GM12892 (cell line): ENCODE results near the gene SLC6A3.

Experiments used
- DNase-seq: peaks from one replicate; pipeline ENCODE4 v3.0.0; 2011; ENCODE audit not compliant: insufficient read length
- FAIRE-seq: peaks from 2 replicates; lab custom pipeline; 2011; peaks lifted over from hg19 to GRCh38; lab: Jason Lieb, UNC
- POLR2A ChIP-seq: IDR thresholded peaks from 2 replicates; pipeline ENCODE4 v1.6.1; 2011; ENCODE audit warnings: low read depth, low read length, control low read depth
- POLR2AphosphoS5 ChIP-seq: IDR thresholded peaks from 2 replicates; pipeline ENCODE4 v1.6.1; 2011; ENCODE audit warnings: low read depth, low read length, control low read depth
- TAF1 ChIP-seq: IDR thresholded peaks from 2 replicates; pipeline ENCODE4 v1.6.1; 2011; ENCODE audit warnings: low read depth, mild to moderate bottlenecking, control low read depth, low read length, borderline replicate concordance

The SLC6A3 gene

GRCh38 chr5:1418921-1419280 lies 26.3 kb downstream of the SLC6A3 start:
- DNase-seq = no peak
- TF ChIP-seq TAF1 (no peak), POLR2AphosphoS5 (no peak), POLR2A (no peak)
- FAIRE-seq = no peak

- FAIRE-seq (no peak), DNase-seq (no peak)
- TF ChIP-seq POLR2A = no peak
- no peak for TF ChIP-seq TAF1
- TF ChIP-seq POLR2AphosphoS5 = no peak
Observed at GRCh38 chr5:1418238-1418920, 26.9 kb downstream of the SLC6A3 start.

- DNase-seq = no peak
- TF ChIP-seq POLR2AphosphoS5 (no peak), POLR2A (no peak), TAF1 (no peak)
- no peak for FAIRE-seq
Observed at GRCh38 chr5:1417586-1418225, 27.5 kb downstream of the SLC6A3 start.

GRCh38 chr5:1416856-1417469 lies 28.3 kb downstream of the SLC6A3 start:
- no peak for FAIRE-seq

GRCh38 chr5:1415626-1416360 lies 29.4 kb downstream of the SLC6A3 start:
- TF ChIP-seq POLR2AphosphoS5 (no peak), POLR2A (no peak), TAF1 (no peak)
- no peak for FAIRE-seq
- no peak for DNase-seq

More at GRCh38 chr5:1416856-1417469, 28.3 kb downstream of the SLC6A3 start:
- TF ChIP-seq POLR2A (no peak), POLR2AphosphoS5 (no peak), TAF1 (no peak)
- no peak for DNase-seq

- no peak for FAIRE-seq
- TF ChIP-seq POLR2AphosphoS5 (no peak), TAF1 (no peak), POLR2A (no peak)
- DNase-seq = no peak
Observed at GRCh38 chr5:1415059-1415425, 30.2 kb downstream of the SLC6A3 start.

GRCh38 chr5:1414311-1415058 lies 30.8 kb downstream of the SLC6A3 start:
- no peak for TF ChIP-seq POLR2AphosphoS5
- no peak for TF ChIP-seq TAF1
- TF ChIP-seq POLR2A = no peak
- FAIRE-seq (no peak), DNase-seq (no peak)

GRCh38 chr5:1413611-1414241 lies 31.5 kb downstream of the SLC6A3 start:
- FAIRE-seq (no peak), DNase-seq (no peak)
- no peak for TF ChIP-seq POLR2AphosphoS5

GRCh38 chr5:1413211-1413610 lies 32.0 kb downstream of the SLC6A3 start:
- no peak for TF ChIP-seq TAF1
- no peak for TF ChIP-seq POLR2A
- no peak for TF ChIP-seq POLR2AphosphoS5
- DNase-seq = no peak
- FAIRE-seq = no peak

GRCh38 chr5:1412621-1413020 lies 32.6 kb downstream of the SLC6A3 start:
- FAIRE-seq (no peak), DNase-seq (no peak)
- TF ChIP-seq POLR2AphosphoS5 (no peak), POLR2A (no peak), TAF1 (no peak)
